ENCODE data around the gene NET1.
"Not testable (repeated sequence)": the region's sequence is repeated elsewhere in the genome, so short reads cannot be mapped to it uniquely, and the experiment has no call there.

NET1 gene, protein sequence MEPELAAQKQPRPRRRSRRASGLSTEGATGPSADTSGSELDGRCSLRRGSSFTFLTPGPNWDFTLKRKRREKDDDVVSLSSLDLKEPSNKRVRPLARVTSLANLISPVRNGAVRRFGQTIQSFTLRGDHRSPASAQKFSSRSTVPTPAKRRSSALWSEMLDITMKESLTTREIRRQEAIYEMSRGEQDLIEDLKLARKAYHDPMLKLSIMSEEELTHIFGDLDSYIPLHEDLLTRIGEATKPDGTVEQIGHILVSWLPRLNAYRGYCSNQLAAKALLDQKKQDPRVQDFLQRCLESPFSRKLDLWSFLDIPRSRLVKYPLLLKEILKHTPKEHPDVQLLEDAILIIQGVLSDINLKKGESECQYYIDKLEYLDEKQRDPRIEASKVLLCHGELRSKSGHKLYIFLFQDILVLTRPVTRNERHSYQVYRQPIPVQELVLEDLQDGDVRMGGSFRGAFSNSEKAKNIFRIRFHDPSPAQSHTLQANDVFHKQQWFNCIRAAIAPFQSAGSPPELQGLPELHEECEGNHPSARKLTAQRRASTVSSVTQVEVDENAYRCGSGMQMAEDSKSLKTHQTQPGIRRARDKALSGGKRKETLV

DNA sequence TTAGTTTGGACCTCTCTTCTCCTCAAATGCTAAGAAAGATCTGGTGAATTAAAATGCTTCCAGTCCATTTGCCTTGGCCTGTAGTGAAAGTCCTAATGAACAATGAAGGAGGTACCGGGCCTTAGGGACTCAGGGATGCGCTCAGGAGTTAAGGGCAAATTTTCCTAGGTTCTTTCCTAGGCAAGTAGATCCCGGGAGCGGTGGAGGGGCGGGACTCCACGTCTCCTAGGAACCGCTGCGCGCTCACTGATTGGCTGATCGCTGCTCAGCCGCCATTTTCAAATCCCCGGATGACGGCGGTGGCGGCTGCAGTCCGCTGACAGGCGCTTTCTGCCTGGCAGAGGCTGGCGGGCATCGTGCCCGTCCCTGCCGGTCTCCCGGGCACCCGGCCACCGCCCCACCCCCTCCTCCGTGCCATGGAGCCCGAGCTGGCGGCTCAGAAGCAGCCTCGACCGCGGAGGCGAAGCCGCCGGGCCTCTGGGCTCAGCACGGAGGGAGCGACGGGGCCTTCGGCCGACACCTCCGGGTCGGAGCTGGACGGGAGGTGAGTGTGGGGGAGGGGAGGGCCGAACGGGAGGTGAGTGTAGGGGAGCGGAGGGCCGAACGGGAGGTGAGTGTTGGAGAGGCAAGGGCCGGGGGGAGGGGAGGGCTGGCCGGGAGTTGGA is at the start of gene NET1:
Gene NET1 (plus strand): TSS at position 281 of the 665 bp plus-strand sequence. CDS start 136 bp downstream, at position 417.
- DNase-seq: peak; percentile 53 to 95 (median 88)

DNA sequence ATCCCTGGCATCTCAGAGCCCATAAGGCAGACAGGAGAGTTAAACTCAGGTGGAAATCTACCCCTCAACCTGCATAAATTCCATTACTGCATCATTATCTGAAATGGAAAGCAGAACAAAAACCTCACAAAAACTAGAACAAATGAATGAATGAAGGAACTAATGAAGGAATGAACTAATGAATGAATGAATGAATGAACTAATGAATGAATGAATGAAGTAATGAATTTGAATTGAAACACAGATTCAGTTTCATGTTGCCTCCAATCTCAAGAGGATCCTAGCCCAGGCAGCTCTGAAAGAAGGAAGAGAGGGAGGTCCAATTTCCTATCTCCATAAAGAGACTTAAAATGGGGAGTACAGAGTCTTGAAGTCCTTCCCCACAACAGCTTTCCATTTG is 49.5 kb upstream of the NET1 start:
- DNase-seq: no peak

DNA sequence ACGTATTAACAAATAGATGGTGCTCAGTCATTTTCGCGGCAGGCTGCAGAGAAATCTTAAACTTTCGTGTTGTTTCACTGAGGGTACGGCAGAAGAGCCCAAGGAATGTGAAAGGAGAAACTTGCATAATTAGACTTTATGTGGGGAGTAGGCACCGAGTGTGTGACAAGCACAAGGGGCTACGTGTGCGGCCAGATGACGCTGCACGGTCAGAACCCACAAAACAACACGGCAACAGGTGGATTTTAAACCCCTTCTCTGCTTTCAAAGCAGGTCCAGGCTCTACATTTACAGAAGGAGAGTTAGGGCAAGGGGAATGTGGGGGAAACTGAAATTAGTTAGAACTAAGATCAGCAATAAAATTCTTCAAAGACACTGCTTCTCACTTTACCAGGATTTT is 48.0 kb upstream of the NET1 start:
- no peak for DNase-seq

DNA sequence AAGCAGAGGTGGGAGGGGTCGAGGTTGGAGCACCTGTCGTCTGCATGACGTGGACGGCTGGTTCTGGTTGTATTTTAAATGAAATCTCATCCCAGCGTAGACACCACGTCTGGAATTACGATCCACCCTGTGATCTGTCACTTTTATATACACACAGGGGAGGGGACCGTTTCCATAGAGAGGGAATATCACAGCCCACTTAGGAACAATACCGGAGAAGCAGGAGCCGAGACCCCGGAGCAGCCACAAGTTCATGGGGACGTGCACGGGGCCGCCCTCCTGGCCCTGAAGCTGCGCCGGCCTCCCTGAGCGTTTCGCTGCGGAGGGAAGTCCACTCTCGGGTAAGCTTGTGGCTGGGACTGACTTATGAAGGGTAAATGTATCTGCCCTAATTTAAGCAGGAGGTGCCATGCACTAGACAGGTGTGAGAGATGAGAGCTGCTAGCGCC is 47.4 kb upstream of the NET1 start, which contains the start of gene UCN3:
Gene UCN3 (plus strand): TSS at position 77 of the 449 bp plus-strand sequence. CDS start 8,755 bp downstream, outside the sequence.
- DNase-seq: no peak

DNA sequence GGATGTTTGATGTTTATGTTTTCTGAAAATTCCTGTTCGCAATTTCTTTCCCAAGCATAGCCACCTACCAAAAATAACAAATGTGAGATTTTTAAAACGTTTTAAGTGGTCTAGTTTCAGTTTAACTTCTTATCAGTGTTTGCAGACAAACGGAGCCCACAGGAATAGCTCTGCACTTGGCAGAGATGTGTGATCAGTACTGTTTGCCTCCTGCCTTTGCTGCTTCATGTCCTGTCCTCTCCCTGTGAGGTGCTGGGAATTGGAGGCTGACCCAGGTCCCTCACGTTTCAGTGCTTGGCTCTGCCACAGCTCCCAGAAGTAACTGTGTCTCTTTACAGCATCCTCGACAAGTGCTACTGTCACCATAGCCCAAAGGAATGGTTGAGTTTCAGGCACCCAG is 46.4 kb upstream of the NET1 start:
- no peak for DNase-seq

DNA sequence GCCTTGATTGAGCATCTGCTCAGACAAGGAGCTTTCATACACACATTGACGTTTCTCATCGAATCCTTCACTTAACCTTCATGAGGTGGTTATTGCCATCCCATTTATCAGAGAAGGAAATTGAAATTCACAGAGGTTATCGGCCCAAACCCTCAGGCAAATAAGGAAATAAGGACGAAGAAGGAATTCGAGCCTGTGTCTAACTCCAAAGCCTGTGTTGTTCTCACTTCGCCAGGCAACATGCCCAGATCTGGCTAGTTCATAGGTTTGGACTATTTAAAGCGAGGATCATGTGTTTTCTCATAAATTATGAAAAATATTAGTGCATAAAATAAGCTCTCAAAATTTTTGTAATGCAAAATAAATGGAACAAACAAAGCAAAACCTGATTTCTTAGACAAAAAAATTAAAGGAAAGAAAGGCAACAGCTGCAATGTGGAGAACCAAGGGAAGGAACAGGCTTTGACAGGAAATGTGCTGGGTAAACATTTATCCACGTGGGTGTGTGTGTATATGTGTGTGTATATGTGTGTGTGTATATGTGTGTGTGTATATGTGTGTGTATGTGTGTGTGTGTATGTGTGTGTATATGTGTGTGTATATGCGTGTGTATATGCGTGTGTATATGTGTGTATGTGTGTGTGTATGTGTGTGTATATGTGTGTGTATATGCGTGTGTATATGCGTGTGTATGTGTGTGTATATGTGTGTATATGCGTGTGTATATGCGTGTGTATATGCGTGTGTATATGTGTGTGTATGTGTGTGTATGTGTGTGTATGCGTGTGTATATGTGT is 42.8 kb upstream of the NET1 start:
- DNase-seq: no peak

DNA sequence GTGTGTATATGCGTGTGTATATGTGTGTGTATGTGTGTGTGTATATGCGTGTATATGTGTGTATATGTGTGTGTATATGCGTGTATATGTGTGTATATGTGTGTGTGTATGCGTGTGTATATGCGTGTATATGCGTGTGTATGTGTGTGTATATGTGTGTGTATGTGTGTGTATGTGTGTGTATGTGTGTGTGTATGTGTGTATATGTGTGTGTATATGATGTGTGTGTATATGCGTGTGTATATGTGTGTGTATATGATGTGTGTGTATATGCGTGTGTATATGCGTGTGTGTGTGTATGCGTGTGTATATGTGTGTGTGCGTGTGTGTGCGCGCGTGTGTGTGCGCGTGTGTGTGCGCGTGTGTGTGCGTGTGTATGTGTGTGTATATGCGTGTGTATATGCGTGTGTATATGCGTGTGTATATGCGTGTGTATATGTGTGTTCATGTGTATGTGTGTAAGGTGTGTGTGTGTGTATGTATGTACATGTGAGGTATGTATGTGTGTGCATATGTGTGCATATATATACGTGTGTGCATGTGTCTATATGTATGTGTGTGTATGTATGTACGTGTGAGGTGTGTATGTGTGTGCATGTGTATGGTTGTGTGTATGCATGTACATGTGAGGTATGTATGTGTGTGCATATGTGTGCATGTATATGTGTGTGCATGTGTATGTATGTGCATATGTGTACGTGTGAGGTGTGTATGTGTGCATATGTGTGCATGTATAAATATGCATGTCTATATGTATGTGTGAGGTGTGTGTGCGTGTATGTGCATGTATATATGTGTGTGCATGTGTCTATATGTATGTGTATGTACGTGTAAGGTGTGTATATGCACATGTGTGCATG is 41.6 kb upstream of the NET1 start:
- no peak for DNase-seq

DNA sequence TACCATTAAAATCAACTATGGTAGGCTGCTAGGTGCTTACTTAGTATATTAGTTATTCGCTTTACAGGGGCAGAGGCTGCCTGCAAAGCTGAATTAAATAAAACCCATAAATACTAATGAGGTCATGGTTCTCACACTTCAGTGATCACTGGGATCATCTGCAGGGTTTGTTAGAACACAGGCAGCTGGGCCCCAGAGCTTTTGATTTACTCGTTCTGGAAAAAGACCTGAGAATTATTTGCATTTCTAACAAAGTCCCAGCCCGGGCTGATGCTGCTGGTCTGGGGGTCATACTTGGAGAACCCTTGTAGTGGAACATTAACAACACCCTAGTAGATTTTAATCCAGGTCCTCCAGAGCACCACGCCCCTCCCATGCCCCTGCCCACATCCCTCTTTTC is 39.0 kb upstream of the NET1 start:
- DNase-seq: no peak

DNA sequence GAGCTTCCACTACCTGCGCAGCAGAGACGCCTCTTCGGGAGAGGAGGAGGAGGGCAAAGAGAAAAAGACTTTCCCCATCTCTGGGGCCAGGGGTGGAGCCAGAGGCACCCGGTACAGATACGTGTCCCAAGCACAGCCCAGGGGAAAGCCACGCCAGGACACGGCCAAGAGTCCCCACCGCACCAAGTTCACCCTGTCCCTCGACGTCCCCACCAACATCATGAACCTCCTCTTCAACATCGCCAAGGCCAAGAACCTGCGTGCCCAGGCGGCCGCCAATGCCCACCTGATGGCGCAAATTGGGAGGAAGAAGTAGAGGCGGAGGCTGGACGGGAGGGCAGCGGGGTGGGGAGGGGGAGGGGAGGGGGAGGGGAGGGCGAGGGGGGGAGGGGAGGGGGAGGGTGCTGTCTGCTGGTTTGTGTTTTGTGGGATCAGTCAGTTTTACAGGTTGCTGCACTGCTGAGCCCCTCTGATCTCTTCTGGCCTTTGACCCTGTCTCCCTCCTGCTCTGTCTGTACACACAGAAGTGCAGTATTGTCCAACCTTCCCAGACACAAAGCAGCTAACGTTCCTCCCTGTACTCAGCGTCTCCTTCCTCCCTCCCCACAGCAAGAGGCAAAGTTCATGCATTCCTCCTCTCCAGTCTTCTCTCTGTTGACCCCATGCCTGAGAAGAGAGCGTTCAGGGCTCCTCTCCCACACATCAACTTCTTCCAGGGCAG is 38.3 kb upstream of the NET1 start:
- no peak for DNase-seq

DNA sequence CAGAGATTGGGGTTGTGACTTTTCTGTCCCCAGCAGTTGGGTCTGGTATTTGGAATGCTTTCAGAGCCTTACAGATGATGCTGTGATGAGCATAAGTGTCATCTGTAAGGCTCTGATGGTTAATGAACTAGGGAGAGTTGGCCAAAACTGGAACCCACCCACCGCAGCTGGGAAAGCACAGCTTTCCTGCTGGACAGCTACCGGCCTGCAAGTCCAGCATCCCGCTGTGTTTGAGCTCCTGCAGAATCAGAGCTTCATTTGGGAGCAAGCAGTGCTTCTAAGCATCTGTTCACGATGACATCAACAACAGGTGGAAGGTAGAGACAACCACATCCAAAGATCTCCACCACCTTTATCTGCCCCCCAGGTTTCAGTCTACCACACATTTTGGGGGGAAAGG is 35.9 kb upstream of the NET1 start:
- DNase-seq: no peak

DNA sequence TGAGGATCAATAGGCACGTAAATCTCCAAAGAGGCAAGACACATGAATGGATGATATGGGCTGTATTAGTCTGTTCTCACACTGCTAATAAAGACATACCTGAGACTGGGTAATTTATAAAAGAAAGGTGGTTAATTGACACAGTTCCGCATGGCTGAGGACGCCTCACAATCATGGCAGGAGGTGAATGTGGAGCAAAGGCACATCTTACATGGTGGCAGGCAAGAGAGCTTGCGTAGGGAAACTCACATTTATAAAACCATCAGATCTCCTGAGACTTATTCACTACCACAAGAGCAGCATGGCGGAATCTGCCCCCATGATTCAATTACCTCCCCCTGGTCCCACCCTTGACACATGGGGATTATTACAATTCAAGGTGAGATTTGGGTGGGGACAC is 33.2 kb upstream of the NET1 start:
- DNase-seq: not testable (repeated sequence)

DNA sequence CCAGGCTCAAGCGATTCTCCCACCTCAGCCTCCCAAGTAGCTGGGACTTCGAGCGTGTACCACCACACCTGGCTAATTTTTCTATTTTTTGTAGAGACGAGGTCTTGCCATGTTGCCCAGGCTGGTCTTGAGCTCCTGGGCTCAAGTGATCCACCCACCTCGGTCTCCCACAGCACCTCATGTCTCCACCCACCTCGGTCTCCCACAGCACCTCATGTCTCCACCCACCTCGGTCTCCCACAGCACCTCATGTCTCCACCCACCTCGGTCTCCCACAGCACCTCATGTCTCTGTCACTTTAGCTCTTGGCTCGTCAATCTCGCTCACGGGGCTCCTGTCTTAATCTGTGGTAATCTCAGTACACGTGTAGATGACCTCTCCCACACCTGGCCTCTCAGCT is 32.0 kb upstream of the NET1 start:
- DNase-seq: not testable (repeated sequence)

DNA sequence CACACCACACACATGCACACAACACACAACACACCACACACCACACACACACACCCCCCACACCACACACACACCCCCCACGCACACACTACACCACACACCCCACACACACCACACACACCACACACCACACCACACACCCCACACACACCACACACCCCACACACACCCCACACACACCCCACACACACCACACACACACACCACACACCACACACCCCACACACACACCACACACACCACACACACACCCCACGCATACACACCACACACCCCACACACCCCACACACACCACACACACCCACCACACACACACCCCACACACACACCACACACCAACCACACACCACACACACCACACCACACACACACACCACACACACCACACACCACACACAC is 31.2 kb upstream of the NET1 start:
- DNase-seq: no peak

DNA sequence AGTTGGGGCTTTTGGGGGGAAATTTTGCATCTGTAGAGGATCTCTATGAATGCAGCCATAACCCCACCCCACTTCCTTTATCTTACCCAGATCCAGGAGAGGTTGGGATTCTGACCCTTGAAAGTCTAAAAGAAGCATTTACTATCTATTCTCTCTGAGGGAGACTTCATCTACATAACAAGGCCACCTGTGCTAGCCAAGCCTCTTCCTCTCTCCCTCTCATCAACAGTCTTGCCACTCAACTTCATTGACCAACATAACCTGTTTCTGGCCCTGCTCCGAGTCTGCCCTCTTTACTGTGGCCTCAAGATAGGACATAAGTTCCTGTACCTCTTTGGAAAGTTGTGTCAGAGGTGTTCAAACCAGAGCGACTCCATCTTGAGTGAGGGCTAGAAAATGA is 27.1 kb upstream of the NET1 start:
- DNase-seq: no peak

DNA sequence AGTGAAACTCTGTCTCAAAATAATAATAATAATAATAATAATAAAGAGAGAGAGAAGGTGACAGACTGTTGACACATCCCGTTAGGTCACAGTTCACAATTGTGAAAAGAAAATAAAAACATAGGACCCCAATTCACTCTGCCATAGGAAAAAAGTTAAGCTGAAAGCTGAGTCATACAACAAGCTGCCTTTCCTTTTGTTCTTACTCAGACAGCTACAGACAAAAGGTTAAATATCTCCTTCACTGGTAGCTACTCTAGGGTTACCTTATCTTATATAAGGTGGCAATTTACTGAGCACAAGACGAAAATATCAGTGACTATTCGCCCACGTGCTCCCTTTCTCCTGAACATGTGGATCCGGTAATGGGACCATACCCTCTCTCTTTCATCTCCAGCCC is 25.2 kb upstream of the NET1 start:
- DNase-seq: no peak

DNA sequence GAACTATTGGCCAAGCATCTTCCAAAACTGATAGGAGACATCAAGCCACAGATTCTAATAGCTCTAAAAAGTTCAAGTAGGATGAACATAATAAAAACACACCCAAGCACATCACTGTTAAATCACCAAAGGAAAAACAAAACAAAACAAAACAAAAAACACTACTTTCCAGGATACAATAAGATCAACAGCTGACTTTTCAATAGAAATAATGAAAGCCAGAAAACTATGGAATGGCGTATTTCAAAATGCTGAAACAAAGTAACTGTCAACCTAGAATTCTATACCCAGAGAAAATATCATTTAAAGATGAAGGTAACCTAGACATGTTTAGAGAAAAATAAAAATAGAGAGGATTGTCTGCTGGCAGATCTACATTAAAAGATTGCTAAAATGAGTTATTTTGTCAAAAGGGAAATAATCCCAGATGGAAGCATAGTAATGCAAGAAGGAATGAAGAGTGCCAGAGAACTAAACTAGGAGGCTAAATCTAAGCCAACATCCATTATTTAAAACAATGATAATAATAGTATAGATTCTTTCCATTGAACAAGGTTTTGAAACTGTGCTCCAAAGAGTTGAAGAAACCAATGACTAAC is 21.7 kb upstream of the NET1 start:
- DNase-seq: no peak

DNA sequence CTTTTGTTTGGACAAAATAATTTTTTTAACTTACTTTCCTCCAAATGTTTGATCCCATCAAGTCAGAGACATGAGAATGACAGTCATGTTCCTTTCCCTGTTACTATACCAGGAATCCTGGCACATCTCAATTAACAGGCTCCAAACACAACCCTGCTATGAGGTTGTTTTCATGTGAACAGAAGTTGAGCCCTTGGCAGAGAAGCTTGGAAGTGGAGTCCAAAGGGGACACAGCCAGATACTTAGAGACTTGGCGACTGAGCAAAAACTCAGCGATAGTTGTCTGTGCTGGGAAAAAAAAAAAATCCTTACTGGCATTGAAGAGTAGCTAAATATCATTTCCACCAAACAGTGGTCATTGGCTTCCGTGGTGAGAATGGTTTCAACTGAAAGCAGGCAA is 20.6 kb upstream of the NET1 start:
- DNase-seq: peak in 3 of 56 donors; percentile 4 to 19 (median 8)

DNA sequence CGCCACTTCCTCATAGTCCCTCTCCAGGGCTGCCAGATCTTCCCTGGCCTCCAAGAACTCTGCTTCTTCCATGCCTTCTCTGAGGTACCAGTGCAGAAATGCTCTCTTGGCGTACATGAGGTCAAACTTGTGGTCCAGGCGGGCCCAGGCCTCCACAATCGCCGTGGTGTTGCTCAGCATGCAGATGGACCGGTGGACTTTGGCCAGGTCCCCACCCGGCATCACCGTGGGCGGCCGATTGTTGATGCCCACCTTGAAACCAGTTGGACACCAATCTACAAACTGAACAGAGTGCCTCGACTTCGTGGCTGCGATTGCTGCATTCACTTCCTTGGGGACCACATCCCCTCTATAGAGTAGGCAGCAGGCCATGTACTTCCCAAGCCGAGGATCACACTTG is 18.8 kb upstream of the NET1 start:
- DNase-seq: no peak

DNA sequence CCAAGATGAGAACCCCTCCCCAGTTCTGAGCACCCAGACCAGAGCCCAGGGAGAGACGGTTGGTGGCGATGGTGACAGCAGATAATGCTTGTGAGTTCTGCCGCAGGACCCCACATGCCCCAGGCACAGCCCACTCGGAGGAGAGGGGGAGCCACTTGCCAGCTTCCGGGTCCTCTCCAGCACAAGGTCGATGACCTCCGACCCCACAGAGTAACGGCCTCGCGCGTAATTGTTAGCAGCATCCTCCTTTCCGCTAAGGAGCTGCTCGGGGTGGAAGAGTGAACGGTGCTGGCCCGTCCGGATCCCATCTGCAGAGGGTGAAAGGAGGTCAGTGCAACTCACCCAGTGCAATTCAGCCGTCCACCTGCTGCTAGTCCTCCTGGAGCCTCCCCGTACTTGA is 17.2 kb upstream of the NET1 start:
- DNase-seq: no peak

Data from nucleus accumbens (tissue), 56 donors.